ENCODE measurements around the gene CHEK1.
"Not testable (repeated sequence)": the region's sequence is repeated elsewhere in the genome, so short reads cannot be mapped to it uniquely, and the experiment has no call there.

The CHEK1 gene

DNA sequence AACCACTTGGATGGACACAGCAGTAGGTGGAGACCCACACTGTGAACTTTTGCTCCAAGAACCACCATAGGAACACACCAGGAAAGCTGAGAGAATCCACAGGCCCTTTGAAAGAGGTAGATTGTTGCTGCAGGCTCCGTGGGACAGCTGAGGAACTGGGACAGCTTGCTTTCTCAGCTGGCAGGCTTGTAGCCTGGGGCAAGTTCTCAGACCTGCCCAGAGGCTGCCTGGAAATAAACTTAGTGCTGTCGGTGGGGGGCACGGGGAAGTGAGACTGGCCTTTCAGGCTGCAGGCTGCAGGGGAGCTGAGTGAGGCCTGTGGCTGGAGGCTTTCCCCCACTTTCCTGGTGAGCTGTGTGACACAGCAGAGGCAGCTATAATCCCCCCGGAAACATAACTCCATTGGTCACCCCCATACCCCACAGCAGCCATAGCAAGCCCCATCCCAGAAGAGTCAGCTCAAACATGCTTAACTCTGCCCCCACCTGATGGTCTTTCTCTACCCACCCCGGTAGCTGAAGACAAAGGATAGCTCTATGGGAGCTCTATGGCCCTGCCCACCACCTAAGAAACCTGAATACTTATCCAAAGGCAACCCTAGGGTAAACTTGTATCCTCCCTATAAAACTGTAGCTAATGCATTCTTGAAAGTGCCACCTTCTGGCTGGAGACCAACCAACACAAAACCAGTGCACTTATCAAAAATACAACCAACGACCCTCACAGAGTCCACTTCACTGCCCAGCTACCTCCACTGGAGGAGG lies 77.1 kb downstream of the CHEK1 start:
- DNase-seq, result no peak

DNA sequence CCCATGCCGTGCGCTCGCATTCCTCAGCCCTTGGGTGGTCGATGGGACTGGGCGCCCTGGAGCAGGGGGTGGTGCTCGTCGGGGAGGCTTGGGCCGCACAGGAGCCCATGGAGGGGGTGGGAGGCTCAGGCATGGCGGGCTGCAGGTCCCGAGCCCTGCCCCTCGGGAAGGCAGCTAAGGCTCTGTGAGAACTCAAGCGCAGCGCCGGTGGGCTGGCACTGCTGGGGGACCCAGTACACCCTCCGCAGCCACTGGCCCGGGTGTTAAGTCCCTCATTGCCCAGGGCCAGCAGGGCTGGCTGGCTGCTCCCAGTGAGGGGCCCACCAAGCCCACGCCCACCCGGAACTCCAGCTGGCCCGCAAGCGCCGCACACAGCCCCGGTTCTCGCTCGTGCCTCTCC lies 79.7 kb downstream of the CHEK1 start:
- not testable (repeated sequence) for DNase-seq

DNA sequence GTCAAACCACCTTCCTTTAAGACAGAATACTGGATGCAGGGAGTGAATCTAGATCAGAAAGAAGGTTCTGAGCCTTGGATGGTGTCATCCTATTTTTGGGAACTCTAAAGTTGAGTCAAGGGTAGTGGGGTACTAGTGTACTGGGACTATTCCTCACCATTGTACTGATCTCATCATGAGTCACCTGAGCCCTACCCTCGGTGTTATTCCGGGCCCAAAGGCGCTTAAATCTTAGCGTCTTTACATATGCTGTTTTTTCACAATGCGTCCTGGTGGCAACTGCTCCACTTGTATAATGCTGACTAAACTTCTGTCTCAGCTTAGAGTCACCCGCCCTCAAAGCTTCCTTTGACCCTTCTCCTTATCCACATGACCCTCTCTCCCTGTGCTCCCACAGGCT lies 95.8 kb downstream of the CHEK1 start:
- DNase-seq, result no peak

DNA sequence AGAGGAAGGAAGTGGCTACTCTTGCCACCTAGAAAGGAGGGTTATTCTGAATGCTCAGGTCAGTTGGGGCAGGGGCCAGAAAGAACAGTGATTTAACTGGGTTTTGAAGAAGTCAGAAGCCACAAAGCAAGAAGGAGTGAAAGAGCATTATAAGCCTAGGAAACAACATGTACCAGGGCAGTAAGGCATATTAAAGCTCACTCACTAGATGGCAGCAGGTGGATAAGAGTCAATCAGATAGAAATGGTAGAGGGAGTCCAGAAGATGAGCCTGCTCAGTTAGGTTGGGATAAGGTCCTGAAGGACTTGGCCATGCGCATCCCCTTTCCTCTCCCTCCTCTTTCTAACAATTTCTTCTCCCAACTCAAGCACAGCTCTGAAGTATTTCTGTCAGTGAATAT lies 99.2 kb downstream of the CHEK1 start:
- DNase-seq, result peak; percentile 35

All from NCI-H82 (cell line).